Glutamatergic neuron (in vitro differentiated cells): ENCODE results near the gene KANK3. TPM values are rescaled to one million over a fixed set of nuclear protein-coding genes. Genes with fewer than 3 reads are reported as not detected.
"Not testable (repeated sequence)": the region's sequence is repeated elsewhere in the genome, so short reads cannot be mapped to it uniquely, and the experiment has no call there.

Source experiments
- DNase-seq: peaks from one replicate; pipeline ENCODE4 v3.0.0; 2022
- H3K27ac Mint-ChIP-seq: one replicate; pipeline ENCODE4 v1.8.0; 2020; ENCODE audit warnings: mild to moderate bottlenecking, mixed read lengths, inconsistent platforms; ENCODE audit not compliant: unreplicated experiment
- H3K27me3 Mint-ChIP-seq: one replicate; pipeline ENCODE4 v1.8.0; 2020; ENCODE audit warnings: mild to moderate bottlenecking, moderate library complexity, mixed read lengths, inconsistent platforms; ENCODE audit not compliant: unreplicated experiment
- H3K36me3 Mint-ChIP-seq: one replicate; pipeline ENCODE4 v1.8.0; 2020; ENCODE audit warnings: mild to moderate bottlenecking, mixed read lengths, inconsistent platforms; ENCODE audit not compliant: unreplicated experiment
- H3K4me1 Mint-ChIP-seq: one replicate; pipeline ENCODE4 v1.8.0; 2020; ENCODE audit warnings: mild to moderate bottlenecking, low read depth, mixed read lengths, inconsistent platforms; ENCODE audit not compliant: unreplicated experiment
- H3K4me3 Mint-ChIP-seq: one replicate; pipeline ENCODE4 v1.8.0; 2020; ENCODE audit warnings: mild to moderate bottlenecking, mixed read lengths, inconsistent platforms; ENCODE audit not compliant: unreplicated experiment
- H3K9me3 Mint-ChIP-seq: one replicate; pipeline ENCODE4 v1.8.0; 2020; ENCODE audit warnings: mild to moderate bottlenecking, moderate library complexity, mixed read lengths, inconsistent platforms; ENCODE audit not compliant: unreplicated experiment
- CTCF ChIP-seq: fragments of 200-600 bp; sonication (generic); IDR thresholded peaks from one replicate; pipeline ENCODE4 v1.5.0; 2021; ENCODE audit not compliant: partially characterized antibody, unreplicated experiment
- total RNA-seq: library from RNA; stranded (reverse); fragmentation: NEBNext Ultra II Directional; extraction: Animal tissue kit (Norgen Biotek cat#: 25700); gene quantifications from one replicate; pipeline ENCODE4 v1.2.1, GENCODE V29; 2021; ENCODE audit not compliant: unreplicated experiment

The KANK3 gene
- total RNA-seq, 1 donor from 2014 or later = 8.9 TPM

- not testable (repeated sequence) for H3K27me3 Mint-ChIP-seq, H3K36me3 Mint-ChIP-seq, DNase-seq, H3K9me3 Mint-ChIP-seq, H3K27ac Mint-ChIP-seq, H3K4me1 Mint-ChIP-seq, H3K4me3 Mint-ChIP-seq
Measured at GRCh38 chr19:8379156-8379891, 36.3 kb upstream of the KANK3 start.

- no peaks in the 10 kb centered on the region for H3K36me3 Mint-ChIP-seq
- H3K27ac Mint-ChIP-seq = no peak overlapping the region
- H3K9me3 Mint-ChIP-seq = peaks cover 3% of the 10 kb centered on the region
- no peak for DNase-seq
- no peak overlapping the region for H3K4me3 Mint-ChIP-seq
- peaks cover 8% of the 10 kb centered on the region for H3K4me1 Mint-ChIP-seq
- no peak for TF ChIP-seq CTCF
- peaks cover 1% of the 10 kb centered on the region for H3K27me3 Mint-ChIP-seq
Measured at GRCh38 chr19:8377598-8377997, 34.5 kb upstream of the KANK3 start.

GRCh38 chr19:8376373-8376974 lies 33.4 kb upstream of the KANK3 start:
- H3K4me3 Mint-ChIP-seq, H3K27me3 Mint-ChIP-seq, H3K9me3 Mint-ChIP-seq, DNase-seq, H3K36me3 Mint-ChIP-seq, H3K4me1 Mint-ChIP-seq: not testable (repeated sequence)
- H3K27ac Mint-ChIP-seq = peak overlapping the region; percentile 29

GRCh38 chr19:8375766-8376165 lies 32.7 kb upstream of the KANK3 start:
- not testable (repeated sequence) for H3K9me3 Mint-ChIP-seq, H3K27me3 Mint-ChIP-seq, DNase-seq, H3K27ac Mint-ChIP-seq, H3K4me1 Mint-ChIP-seq, H3K36me3 Mint-ChIP-seq, H3K4me3 Mint-ChIP-seq

- H3K36me3 Mint-ChIP-seq = no peaks in the 10 kb centered on the region
- peaks cover 1% of the 10 kb centered on the region for H3K27me3 Mint-ChIP-seq
- peaks cover 3% of the 10 kb centered on the region for H3K9me3 Mint-ChIP-seq
- DNase-seq = no peak
- no peak overlapping the region for H3K4me3 Mint-ChIP-seq
- H3K27ac Mint-ChIP-seq = no peak overlapping the region
- TF ChIP-seq CTCF = no peak
- no peaks in the 10 kb centered on the region for H3K4me1 Mint-ChIP-seq
Measured at GRCh38 chr19:8373867-8374813, 31.1 kb upstream of the KANK3 start.

- Mint-ChIP-seq H3K27me3 (peaks cover 4% of the 10 kb centered on the region), H3K4me1 (no peaks in the 10 kb centered on the region), H3K9me3 (peaks cover 5% of the 10 kb centered on the region), H3K4me3 (no peak overlapping the region), H3K27ac (no peak overlapping the region), H3K36me3 (no peaks in the 10 kb centered on the region)
- DNase-seq = no peak
- TF ChIP-seq CTCF = no peak
Measured at GRCh38 chr19:8371011-8371804, 28.1 kb upstream of the KANK3 start.
